Karpas-422 (cell line): ENCODE results near the gene HOXD9. TPM values are rescaled to one million over a fixed set of nuclear protein-coding genes. Genes with fewer than 3 reads are reported as not detected.

Source experiments
- DNase-seq: peaks from one replicate; pipeline ENCODE4 v3.0.0-alpha.2; 2015
- H2AFZ ChIP-seq: fragments of 200-600 bp; sonication (generic); 2 replicates; pipeline ENCODE4 v1.6.1; 2014; ENCODE audit warnings: antibody characterized with exemption, low read length, mixed read lengths
- H3K27ac ChIP-seq: fragments of 200-600 bp; sonication (generic); 2 replicates; pipeline ENCODE4 v1.5.1; 2014; ENCODE audit warnings: mild to moderate bottlenecking, low read length, moderate library complexity
- H3K27me3 ChIP-seq: fragments of 200-600 bp; sonication (generic); 2 replicates; pipeline ENCODE4 v1.6.1; 2014; ENCODE audit warnings: low read length, mixed read lengths
- H3K36me3 ChIP-seq: fragments of 200-600 bp; sonication (generic); 2 replicates; pipeline ENCODE4 v1.6.1; 2014; ENCODE audit warnings: low read length, mixed read lengths; ENCODE audit not compliant: insufficient read depth
- H3K4me1 ChIP-seq: fragments of 200-600 bp; sonication (generic); 2 replicates; pipeline ENCODE4 v1.6.1; 2014; ENCODE audit warnings: mild to moderate bottlenecking, low read length, mixed read lengths
- H3K4me2 ChIP-seq: fragments of 200-600 bp; sonication (generic); 2 replicates; pipeline ENCODE4 v1.6.1; 2014; ENCODE audit warnings: low read length, low read depth, mild to moderate bottlenecking; ENCODE audit not compliant: poor library complexity, severe bottlenecking
- H3K4me3 ChIP-seq: fragments of 200-600 bp; sonication (generic); 2 replicates; pipeline ENCODE4 v1.5.1; 2014; ENCODE audit warnings: mild to moderate bottlenecking, antibody characterized with exemption, low read length, mixed read lengths
- H3K79me2 ChIP-seq: fragments of 200-600 bp; sonication (generic); 2 replicates; pipeline ENCODE4 v1.6.1; 2014; ENCODE audit warnings: mild to moderate bottlenecking, low read length, mixed read lengths
- H3K9ac ChIP-seq: fragments of 200-600 bp; sonication (generic); 2 replicates; pipeline ENCODE4 v1.6.0; 2014; ENCODE audit warnings: low read length
- H3K9me2 ChIP-seq: fragments of 200-600 bp; sonication (generic), shearing (Covaris generic); replicated peaks from 2 replicates; pipeline ENCODE4 v1.6.0; 2014; ENCODE audit warnings: mild to moderate bottlenecking, low read length, moderate library complexity; ENCODE audit not compliant: insufficient read depth
- H3K9me3 ChIP-seq: fragments of 300-700, 200-600 bp; sonication (generic); 2 replicates; pipeline ENCODE4 v1.6.1; 2014; ENCODE audit warnings: low read length, mixed read lengths
- H4K20me1 ChIP-seq: fragments of 200-600 bp; sonication (generic); 2 replicates; pipeline ENCODE4 v1.6.1; 2014; ENCODE audit warnings: mild to moderate bottlenecking, antibody characterized with exemption, low read length, low read depth; ENCODE audit not compliant: insufficient read depth
- total RNA-seq: library from RNA; depleted of rRNA; stranded (reverse); fragments of >200 nt; shearing (Covaris generic); gene quantifications from 2 replicates; pipeline ENCODE4 v1.2.3, GENCODE V29; 2014; ENCODE audit warnings: low replicate concordance

Gene HOXD9
- total RNA-seq, 1 experiment from 2014 or later = not detected

DNA sequence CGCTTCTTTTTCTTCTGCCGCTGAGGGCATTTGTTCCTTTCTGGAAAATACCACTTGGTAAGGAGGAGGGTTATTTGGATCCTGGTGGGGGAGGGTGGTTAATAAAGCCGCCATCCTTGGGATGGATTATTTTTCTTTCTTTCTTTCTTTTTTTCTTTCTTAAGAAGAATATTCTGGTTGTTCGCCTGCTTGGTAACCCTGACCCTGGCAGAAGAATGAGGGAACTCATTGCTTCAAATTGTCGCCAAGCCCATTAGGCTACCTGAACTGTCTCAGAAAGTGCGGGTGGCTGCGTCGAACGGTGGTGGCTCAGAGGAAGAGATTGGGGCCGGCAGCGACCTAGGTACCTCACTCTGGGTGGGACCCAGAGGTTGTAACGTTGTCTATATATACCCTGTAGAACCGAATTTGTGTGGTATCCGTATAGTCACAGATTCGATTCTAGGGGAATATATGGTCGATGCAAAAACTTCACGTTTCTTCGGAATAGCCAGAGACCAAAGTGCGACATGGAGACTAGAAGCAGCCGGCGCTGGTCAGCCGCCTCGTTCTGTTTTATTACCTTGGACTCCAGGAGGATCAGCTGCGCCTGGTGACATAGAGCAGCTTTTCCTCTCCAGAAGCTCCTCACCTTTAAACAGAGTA, 27.5 kb downstream of the HOXD9 start:
- H3K9me3 ChIP-seq = no peaks in the 10 kb centered on the region
- no peaks in the 10 kb centered on the region for H3K79me2 ChIP-seq
- DNase-seq = no peak
- H3K9me2 ChIP-seq = no peaks in the 10 kb centered on the region
- H3K4me2 ChIP-seq = no peak overlapping the region
- no peak overlapping the region for H2AFZ ChIP-seq
- H4K20me1 ChIP-seq = no peaks in the 10 kb centered on the region
- no peak overlapping the region for H3K4me3 ChIP-seq
- H3K36me3 ChIP-seq = no peaks in the 10 kb centered on the region
- no peak overlapping the region for H3K9ac ChIP-seq
- no peaks in the 10 kb centered on the region for H3K27me3 ChIP-seq
- H3K4me1 ChIP-seq = no peaks in the 10 kb centered on the region
- no peak overlapping the region for H3K27ac ChIP-seq

DNA sequence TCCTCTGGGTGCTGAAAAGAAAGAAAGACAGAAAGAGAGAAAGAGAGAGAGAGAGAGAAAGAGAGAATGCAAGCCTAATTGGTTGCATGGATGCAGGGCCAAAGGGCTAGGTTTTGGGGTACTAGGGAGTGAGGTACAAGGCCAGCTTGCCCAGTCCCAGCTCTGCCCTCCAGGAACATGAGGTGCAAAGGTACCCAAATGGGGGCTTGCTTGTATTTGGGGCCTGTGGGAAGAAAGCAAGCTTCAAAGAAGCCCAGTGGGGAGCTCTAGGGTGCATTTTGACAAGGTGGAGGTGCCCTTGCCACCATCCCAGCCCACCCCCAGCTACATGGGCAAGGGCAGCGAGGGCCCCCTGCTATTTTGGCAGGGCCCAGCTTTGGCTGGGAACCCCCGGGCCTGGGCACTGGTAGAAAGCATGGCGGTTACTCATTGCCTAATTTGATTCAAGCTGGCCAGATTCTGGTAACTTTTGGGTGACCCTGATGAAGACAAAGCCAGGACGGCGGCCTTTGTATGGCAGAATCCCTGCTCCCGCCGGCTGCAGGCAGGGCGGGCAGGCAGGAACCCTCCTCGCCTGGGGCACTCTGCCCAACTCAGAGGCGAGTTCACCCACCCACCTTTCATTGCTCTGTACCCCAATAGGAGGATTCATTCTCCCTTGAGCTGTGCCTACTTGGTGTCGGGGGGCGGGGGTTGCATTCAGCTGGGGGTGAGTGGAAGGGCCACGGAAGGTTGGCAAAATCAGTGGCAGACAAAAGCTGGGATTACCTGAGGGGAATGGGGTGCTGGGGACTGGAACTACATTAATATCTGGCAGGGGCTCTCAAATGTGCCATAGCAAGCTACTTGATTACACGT, 28.3 kb downstream of the HOXD9 start:
- H3K27ac ChIP-seq = no peak overlapping the region
- H3K79me2 ChIP-seq = no peaks in the 10 kb centered on the region
- H3K9me2 ChIP-seq = no peaks in the 10 kb centered on the region
- no peaks in the 10 kb centered on the region for H3K27me3 ChIP-seq
- DNase-seq = no peak
- H3K4me3 ChIP-seq = no peak overlapping the region
- no peak overlapping the region for H3K4me2 ChIP-seq
- H3K4me1 ChIP-seq = no peaks in the 10 kb centered on the region
- H4K20me1 ChIP-seq = no peaks in the 10 kb centered on the region
- no peaks in the 10 kb centered on the region for H3K9me3 ChIP-seq
- no peak overlapping the region for H2AFZ ChIP-seq
- no peaks in the 10 kb centered on the region for H3K36me3 ChIP-seq
- H3K9ac ChIP-seq = no peak overlapping the region

DNA sequence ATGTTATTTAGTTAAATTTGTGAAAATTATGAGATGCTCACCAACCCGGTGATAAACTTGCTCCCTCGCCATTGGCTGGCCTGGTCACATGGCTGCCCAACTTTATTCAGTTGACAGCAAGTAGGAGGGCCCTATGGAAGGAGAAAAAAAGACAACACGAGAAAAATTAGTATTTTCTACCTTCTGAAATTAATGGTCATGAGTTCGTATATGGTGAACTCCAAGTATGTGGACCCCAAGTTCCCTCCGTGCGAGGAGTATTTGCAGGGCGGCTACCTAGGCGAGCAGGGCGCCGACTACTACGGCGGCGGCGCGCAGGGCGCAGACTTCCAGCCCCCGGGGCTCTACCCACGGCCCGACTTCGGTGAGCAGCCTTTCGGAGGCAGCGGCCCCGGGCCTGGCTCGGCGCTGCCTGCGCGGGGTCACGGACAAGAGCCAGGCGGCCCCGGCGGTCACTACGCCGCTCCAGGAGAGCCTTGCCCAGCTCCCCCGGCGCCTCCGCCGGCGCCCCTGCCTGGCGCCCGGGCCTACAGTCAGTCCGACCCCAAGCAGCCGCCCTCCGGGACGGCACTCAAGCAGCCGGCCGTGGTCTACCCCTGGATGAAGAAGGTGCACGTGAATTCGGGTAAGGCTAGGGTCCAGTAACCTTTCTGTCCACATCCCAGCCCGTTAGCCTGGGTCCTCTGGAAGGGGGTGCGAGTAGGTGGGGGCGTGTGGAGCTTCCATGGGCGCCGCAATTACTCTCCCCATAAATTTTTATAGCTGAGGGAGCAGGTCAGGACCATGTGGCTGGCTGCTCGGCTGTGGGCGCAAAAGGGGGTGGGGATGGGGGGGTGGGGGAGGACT, 29.1 kb downstream of the HOXD9 start, which contains the start of gene HOXD4:
Gene HOXD4, plus strand, starts transcription at position 109 of the 846 bp plus-strand sequence. Its CDS starts 84 bp downstream, at position 193.
- Histone ChIP-seq H3K36me3 (no peaks in the 10 kb centered on the region), H3K79me2 (no peaks in the 10 kb centered on the region), H3K4me3 (no peak within 1 kb of the TSS), H3K9me2 (no peaks in the 10 kb centered on the region), H3K27me3 (no peaks in the 10 kb centered on the region), H3K27ac (no peak within 1 kb of the TSS), H2AFZ (no peak within 1 kb of the TSS), H4K20me1 (no peaks in the 10 kb centered on the region), H3K4me1 (no peaks in the 10 kb centered on the region), H3K4me2 (no peak within 1 kb of the TSS), H3K9ac (no peak within 1 kb of the TSS), H3K9me3 (no peaks in the 10 kb centered on the region)
- no peak for DNase-seq

DNA sequence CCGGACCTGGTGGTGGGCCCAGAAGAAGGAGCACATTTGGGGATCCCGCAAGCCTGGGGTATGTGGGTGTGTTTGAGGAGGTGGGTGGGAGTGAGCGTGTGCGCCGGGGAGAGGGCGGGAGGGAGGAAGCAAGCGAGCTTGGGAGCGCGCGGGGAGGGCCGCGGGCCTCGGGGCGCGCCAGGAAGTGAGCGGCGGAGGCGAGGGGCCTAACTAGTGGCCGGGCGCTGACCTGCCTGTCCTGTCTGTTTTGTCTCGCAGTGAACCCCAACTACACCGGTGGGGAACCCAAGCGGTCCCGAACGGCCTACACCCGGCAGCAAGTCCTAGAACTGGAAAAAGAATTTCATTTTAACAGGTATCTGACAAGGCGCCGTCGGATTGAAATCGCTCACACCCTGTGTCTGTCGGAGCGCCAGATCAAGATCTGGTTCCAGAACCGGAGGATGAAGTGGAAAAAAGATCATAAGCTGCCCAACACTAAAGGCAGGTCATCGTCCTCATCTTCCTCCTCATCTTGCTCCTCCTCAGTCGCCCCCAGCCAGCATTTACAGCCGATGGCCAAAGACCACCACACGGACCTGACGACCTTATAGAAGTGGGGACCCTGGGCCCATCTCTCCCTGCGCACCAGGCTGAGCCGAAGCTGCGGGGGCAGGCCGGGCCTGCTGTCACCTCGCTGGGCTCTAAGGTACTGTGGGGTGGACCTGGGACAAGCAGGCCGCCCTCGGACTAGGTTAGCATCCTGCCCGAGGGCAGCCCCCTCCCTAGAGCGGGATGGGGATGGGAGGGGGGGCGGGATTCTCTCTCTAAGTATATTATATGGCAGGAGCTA, 30.0 kb downstream of the HOXD9 start:
- Histone ChIP-seq H4K20me1 (no peaks in the 10 kb centered on the region), H3K79me2 (no peaks in the 10 kb centered on the region), H3K9me2 (no peaks in the 10 kb centered on the region), H3K4me3 (no peak overlapping the region), H3K9ac (no peak overlapping the region), H3K4me1 (no peaks in the 10 kb centered on the region), H3K36me3 (no peaks in the 10 kb centered on the region), H2AFZ (no peak overlapping the region), H3K9me3 (no peaks in the 10 kb centered on the region), H3K4me2 (no peak overlapping the region), H3K27ac (no peak overlapping the region), H3K27me3 (no peaks in the 10 kb centered on the region)
- no peak for DNase-seq

DNA sequence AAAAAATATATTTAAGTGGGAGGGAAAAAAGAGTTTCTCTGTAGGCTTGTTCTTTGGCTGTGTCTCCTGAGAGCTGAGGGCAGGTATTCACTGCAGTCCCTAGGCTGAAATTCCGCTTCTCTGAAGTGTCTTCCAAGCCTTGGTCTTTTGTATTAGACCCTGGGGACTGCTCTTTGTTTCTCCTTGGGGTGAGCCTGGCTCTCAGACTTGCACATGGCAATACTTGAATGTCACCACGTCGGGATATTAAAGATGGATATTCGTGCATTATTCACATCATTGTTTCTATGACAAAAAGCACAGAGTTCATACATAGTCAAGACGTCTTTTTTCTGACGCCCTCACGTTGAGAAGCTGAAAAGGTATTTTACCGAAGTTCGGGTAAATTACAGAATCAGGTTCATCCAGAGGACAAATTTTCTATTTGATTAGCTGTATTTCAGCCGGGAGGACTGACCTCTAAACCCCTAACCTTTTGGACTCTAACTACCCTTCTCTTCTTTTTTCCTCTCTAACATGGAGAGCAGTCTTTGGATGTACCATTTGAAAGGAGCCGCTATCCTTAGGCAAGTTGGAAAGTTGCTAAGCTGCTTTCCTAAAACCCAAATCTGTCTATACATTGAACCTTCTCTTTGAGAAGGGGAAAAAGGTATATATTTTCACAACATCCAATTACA, 32.2 kb downstream of the HOXD9 start:
- Histone ChIP-seq H3K9ac (no peak overlapping the region), H3K79me2 (no peaks in the 10 kb centered on the region), H2AFZ (no peak overlapping the region), H3K27me3 (no peaks in the 10 kb centered on the region), H3K36me3 (no peaks in the 10 kb centered on the region), H3K9me2 (no peaks in the 10 kb centered on the region), H3K9me3 (no peaks in the 10 kb centered on the region), H3K27ac (no peak overlapping the region), H4K20me1 (no peaks in the 10 kb centered on the region), H3K4me3 (no peak overlapping the region), H3K4me2 (no peak overlapping the region), H3K4me1 (no peaks in the 10 kb centered on the region)
- no peak for DNase-seq

DNA sequence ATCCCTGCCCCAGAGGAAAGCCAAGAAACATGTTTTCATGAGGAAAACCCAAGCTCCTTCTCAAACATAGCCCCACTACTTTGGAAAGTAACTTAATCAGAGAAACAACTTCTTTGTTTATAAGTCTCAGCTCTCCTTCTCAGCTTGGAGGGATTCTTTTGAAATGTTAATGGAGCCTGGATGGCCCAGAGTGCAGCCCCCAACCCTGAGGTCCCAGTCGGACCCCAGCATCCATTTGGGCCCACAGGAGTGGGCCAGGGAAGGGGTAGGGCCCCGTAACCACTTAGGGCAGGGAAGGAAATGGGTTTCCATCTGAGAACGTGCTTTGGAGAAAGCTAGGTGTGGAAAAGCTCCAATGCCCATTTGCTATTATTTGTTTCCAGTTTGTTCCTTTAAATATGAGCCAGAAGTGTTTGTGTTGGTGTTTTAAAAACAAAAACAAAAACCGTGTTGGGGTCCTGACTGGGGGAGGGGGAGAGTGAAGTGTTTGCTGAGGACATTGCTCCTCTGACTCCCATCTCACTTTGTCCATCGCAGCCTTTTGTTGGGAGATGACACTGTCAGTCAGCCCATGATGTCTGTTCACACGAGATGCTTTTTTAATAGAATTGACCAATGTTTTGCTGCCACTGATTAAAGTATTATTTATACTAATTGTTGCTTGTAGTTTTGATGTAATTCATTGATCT, 33.0 kb downstream of the HOXD9 start:
- Histone ChIP-seq H3K27ac (no peak overlapping the region), H3K4me2 (no peak overlapping the region), H3K79me2 (no peaks in the 10 kb centered on the region), H3K9ac (no peak overlapping the region), H2AFZ (no peak overlapping the region), H3K9me2 (no peaks in the 10 kb centered on the region), H3K4me3 (no peak overlapping the region), H3K27me3 (no peaks in the 10 kb centered on the region), H3K36me3 (no peaks in the 10 kb centered on the region), H4K20me1 (no peaks in the 10 kb centered on the region), H3K9me3 (no peaks in the 10 kb centered on the region), H3K4me1 (no peaks in the 10 kb centered on the region)
- no peak for DNase-seq

DNA sequence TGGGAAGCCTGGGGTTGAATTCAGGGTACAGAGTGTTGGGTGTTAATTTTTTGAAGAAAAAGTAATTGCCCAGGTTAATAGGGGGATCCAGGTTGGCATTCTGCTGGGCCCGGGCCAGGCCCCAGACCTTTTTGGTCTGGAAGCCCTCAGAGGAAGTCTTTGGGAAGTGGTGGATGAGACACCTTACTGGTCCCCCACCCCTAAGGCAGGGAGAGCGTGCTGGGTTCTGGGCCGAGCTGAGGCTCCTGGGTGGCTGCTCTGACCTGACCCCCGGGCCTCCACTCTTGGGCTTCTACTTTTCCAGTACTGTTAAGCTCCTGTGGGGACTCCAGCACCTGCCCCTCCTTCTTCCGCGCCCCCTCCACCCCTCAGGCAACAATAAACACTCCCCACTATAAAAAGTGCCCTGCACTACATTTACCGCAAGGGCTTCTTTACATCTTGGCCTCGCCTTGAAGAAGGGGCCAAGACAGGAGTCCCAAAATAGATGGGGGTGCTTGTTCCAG, 33.8 kb downstream of the HOXD9 start:
- H3K9me3 ChIP-seq = no peaks in the 10 kb centered on the region
- no peak for DNase-seq
- H3K9ac ChIP-seq = no peak overlapping the region
- no peak overlapping the region for H3K4me2 ChIP-seq
- no peaks in the 10 kb centered on the region for H4K20me1 ChIP-seq
- no peaks in the 10 kb centered on the region for H3K36me3 ChIP-seq
- H3K4me1 ChIP-seq = no peaks in the 10 kb centered on the region
- H3K27ac ChIP-seq = no peak overlapping the region
- no peak overlapping the region for H3K4me3 ChIP-seq
- no peaks in the 10 kb centered on the region for H3K9me2 ChIP-seq
- no peak overlapping the region for H2AFZ ChIP-seq
- no peaks in the 10 kb centered on the region for H3K79me2 ChIP-seq
- no peaks in the 10 kb centered on the region for H3K27me3 ChIP-seq
